ENCODE data around the gene KCNK2.

DNA sequence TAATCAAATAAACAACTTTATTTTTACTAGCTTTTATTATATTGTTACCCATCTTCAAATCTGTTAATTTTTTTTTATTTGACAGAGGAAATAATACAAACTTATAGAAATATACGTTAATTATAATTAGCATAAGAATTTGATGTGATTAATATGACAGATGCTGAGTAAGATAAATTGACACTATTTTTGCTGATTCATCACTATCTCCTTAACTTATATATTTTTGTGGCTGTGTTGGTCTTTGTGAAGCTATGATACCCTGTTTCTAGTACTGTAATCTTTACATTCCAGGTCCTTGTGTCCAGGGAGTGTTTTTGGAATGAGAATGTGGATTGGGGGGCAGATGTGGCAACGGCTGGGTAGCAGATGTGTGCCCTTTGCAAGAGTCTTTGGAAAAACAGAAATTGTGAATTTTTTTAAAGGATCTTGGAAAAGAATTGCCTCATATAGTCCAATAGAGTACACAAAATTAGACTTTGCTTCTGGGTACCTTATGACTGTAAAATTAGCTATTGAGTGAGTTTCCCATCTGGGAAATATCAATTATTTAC is 102.6 kb downstream of the KCNK2 start:
- TF ChIP-seq, protein P1, sequence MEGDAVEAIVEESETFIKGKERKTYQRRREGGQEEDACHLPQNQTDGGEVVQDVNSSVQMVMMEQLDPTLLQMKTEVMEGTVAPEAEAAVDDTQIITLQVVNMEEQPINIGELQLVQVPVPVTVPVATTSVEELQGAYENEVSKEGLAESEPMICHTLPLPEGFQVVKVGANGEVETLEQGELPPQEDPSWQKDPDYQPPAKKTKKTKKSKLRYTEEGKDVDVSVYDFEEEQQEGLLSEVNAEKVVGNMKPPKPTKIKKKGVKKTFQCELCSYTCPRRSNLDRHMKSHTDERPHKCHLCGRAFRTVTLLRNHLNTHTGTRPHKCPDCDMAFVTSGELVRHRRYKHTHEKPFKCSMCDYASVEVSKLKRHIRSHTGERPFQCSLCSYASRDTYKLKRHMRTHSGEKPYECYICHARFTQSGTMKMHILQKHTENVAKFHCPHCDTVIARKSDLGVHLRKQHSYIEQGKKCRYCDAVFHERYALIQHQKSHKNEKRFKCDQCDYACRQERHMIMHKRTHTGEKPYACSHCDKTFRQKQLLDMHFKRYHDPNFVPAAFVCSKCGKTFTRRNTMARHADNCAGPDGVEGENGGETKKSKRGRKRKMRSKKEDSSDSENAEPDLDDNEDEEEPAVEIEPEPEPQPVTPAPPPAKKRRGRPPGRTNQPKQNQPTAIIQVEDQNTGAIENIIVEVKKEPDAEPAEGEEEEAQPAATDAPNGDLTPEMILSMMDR (IDR thresholded peaks at IDR 0.05; ENCODE audit: poor library complexity), result no peak
- no peak for TF ChIP-seq EZH2 (IDR thresholded peaks at IDR 0.05; ENCODE audit: borderline replicate concordance)

All from hepatocyte (in vitro differentiated cells).